Measurements from ENCODE around the gene ADAMTS2. TPM values are rescaled to one million over a fixed set of nuclear protein-coding genes. Genes with fewer than 3 reads are reported as not detected.

The ADAMTS2 gene
- total and polyA plus RNA-seq, 2 experiments from 2014 or later = 1.6 to 8.1 TPM

DNA sequence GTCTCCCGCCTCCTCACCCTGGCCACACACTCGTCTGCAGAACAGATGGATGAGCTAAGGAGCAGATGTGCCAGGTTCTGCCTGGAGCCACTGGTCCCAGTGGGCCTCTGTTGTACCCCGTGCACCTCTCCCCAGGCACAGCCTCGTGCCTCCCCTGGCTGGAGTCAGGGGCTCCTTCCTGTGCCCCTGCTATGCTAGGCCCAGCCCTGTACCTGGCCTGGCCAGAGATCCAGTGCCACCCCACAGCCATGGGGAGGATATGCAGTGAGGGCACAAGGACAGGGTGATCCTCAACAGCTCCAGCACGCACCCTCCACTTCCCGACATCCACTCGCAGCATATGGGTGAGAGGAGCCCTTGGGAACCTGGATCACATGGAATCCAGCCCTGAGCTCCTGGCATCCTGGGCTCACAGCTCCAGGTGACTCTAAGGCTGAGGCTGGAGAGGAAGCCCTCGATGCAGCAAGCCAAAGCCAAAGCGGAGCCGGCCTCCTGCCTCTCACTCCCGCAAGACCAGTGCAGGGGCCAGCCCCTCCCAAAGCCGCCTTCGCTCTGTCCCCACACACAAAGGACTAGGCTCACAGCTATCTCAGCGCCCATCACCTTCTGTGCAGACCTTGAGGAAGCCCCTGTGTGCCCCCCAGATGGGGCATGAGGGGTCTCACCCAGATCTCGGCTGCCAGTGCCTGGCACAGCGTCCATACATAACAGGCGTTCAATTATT lies 23.7 kb upstream of the ADAMTS2 start (continued):
- TF ChIP-seq JUNB (IDR thresholded peaks at IDR 0.05; ENCODE audit: unreplicated experiment) (no peak), ZNF331 (CRISPR knock-in tag; IDR thresholded peaks at IDR 0.05; ENCODE audit: low read depth) (no peak), CTCF (conservative IDR thresholded peaks at IDR 0.05; ENCODE audit: low read depth in 2 of 2) (no peak), ZNF114 (CRISPR knock-in tag; IDR thresholded peaks at IDR 0.05) (no peak), STAT1 (IDR thresholded peaks at IDR 0.05; ENCODE audit: unreplicated experiment) (no peak), CREB1 (CRISPR knock-in tag; IDR thresholded peaks at IDR 0.05; ENCODE audit: low read depth) (no peak), POLR2AphosphoS5 (IDR thresholded peaks at IDR 0.05; ENCODE audit: low read depth) (no peak), NANOG (IDR thresholded peaks at IDR 0.05; ENCODE audit: borderline replicate concordance) (no peak), EZH2phosphoT487 (IDR thresholded peaks at IDR 0.05; ENCODE audit: unreplicated experiment) (no peak), EZH2 (IDR thresholded peaks at IDR 0.05; ENCODE audit: low read depth, unreplicated experiment) (no peak)
- TF ChIP-seq, protein P1, sequence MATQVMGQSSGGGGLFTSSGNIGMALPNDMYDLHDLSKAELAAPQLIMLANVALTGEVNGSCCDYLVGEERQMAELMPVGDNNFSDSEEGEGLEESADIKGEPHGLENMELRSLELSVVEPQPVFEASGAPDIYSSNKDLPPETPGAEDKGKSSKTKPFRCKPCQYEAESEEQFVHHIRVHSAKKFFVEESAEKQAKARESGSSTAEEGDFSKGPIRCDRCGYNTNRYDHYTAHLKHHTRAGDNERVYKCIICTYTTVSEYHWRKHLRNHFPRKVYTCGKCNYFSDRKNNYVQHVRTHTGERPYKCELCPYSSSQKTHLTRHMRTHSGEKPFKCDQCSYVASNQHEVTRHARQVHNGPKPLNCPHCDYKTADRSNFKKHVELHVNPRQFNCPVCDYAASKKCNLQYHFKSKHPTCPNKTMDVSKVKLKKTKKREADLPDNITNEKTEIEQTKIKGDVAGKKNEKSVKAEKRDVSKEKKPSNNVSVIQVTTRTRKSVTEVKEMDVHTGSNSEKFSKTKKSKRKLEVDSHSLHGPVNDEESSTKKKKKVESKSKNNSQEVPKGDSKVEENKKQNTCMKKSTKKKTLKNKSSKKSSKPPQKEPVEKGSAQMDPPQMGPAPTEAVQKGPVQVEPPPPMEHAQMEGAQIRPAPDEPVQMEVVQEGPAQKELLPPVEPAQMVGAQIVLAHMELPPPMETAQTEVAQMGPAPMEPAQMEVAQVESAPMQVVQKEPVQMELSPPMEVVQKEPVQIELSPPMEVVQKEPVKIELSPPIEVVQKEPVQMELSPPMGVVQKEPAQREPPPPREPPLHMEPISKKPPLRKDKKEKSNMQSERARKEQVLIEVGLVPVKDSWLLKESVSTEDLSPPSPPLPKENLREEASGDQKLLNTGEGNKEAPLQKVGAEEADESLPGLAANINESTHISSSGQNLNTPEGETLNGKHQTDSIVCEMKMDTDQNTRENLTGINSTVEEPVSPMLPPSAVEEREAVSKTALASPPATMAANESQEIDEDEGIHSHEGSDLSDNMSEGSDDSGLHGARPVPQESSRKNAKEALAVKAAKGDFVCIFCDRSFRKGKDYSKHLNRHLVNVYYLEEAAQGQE (IDR thresholded peaks at IDR 0.05; ENCODE audit: unreplicated experiment) = no peak

DNA sequence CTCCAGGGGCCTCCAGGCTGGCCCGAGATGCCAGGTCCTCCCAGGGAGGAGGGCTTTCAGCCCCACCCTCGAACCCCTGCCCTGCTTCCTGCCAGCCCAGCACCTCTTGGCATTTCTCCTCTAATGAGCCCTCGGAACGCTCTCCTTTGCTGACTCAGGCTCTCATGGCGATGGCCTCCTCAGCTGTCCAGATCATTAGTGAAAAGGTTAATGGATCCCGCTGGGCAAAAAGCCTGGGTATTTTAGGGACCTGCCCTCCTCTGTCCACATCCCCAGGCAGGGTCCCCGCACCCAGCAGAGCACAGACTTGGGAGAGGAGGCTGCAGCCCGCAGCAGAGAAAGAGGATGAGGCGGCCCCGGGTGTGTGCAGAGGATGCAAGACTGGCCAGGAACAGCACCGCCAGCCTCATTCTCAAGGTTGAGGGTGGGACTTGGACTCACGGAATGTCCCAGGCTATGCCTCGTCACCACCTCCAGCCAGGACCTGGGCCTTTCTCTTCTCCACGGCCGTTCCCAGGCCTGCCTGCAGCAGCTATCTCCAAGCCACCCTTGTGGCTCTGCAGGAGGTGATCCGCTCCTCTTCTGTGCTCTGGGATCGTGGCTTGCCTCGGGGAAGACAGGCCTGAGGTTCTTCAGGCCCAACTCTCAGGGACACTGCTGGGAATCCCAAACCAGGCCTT lies 23.0 kb upstream of the ADAMTS2 start:
- no peaks in the 10 kb centered on the region for H3K79me2 ChIP-seq (replicated peaks; ENCODE audit: insufficient read depth)
- Mint-ChIP-seq H3K36me3 (ENCODE audit: low read depth) (no peaks in the 10 kb centered on the region), H3K4me1 (no peaks in the 10 kb centered on the region), H3K27me3 (ENCODE audit: insufficient read depth, low read depth, poor library complexity) (peaks cover 8% of the 10 kb centered on the region), H3K4me3 (no peak overlapping the region), H3K27ac (no peak overlapping the region), H3K9me3 (no peaks in the 10 kb centered on the region)
- H3K4me1 ChIP-seq (ENCODE audit: insufficient read depth) = no peaks in the 10 kb centered on the region
- H3K9me2 ChIP-seq (ENCODE audit: insufficient read depth) = no peaks in the 10 kb centered on the region
- DNase-seq (ENCODE audit: low spot score) (no peak), ATAC-seq (no peak)
- no peaks in the 10 kb centered on the region for H3F3A ChIP-seq (replicated peaks; ENCODE audit: low read depth)
- no peak overlapping the region for H3K4me2 ChIP-seq
- no peaks in the 10 kb centered on the region for H4K20me1 ChIP-seq (replicated peaks; ENCODE audit: insufficient read depth)
- no peak overlapping the region for H3K4me3 ChIP-seq
- no peak overlapping the region for H3K27ac ChIP-seq (ENCODE audit: low read depth)
- H2AFZ ChIP-seq = no peak overlapping the region
- no peaks in the 10 kb centered on the region for H3K36me3 ChIP-seq (ENCODE audit: insufficient read depth)
- H3K27me3 ChIP-seq (ENCODE audit: insufficient read depth) = no peaks in the 10 kb centered on the region
- TF ChIP-seq JUNB (IDR thresholded peaks at IDR 0.05; ENCODE audit: unreplicated experiment) (no peak), STAT1 (IDR thresholded peaks at IDR 0.05; ENCODE audit: unreplicated experiment) (no peak), ZNF114 (CRISPR knock-in tag; IDR thresholded peaks at IDR 0.05) (no peak), POLR2AphosphoS5 (IDR thresholded peaks at IDR 0.05; ENCODE audit: low read depth) (no peak), CTCF (conservative IDR thresholded peaks at IDR 0.05; ENCODE audit: low read depth in 2 of 2) (no peak), ZNF331 (CRISPR knock-in tag; IDR thresholded peaks at IDR 0.05; ENCODE audit: low read depth) (no peak), ETS1 (IDR thresholded peaks at IDR 0.05) (no peak)
- TF ChIP-seq, protein P1 (IDR thresholded peaks at IDR 0.05; ENCODE audit: unreplicated experiment) = no peak

Data from GM23338 (cell line).